ENCODE measurements around the gene USP17L24. TPM values are rescaled to one million over a fixed set of nuclear protein-coding genes. Genes with fewer than 3 reads are reported as not detected.

The USP17L24 gene, protein sequence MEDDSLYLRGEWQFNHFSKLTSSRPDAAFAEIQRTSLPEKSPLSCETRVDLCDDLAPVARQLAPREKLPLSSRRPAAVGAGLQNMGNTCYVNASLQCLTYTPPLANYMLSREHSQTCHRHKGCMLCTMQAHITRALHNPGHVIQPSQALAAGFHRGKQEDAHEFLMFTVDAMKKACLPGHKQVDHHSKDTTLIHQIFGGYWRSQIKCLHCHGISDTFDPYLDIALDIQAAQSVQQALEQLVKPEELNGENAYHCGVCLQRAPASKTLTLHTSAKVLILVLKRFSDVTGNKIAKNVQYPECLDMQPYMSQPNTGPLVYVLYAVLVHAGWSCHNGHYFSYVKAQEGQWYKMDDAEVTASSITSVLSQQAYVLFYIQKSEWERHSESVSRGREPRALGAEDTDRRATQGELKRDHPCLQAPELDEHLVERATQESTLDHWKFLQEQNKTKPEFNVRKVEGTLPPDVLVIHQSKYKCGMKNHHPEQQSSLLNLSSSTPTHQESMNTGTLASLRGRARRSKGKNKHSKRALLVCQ
- not detected in 2 replicates for total RNA-seq

GRCh38 chr4:9324865-9325264 is at the start of gene USP17L24:
USP17L24 (plus strand) TSS chr4:9325165; CDS start chr4:9325165, 0 bp downstream.

GRCh38 chr4:9329611-9330010 is 4.6 kb downstream of the USP17L24 start, which contains the start of gene USP17L25:
USP17L25 (plus strand) TSS chr4:9329911; CDS start chr4:9329911, 0 bp downstream.

GRCh38 chr4:9334358-9334757 is 9.4 kb downstream of the USP17L24 start, which contains the start of gene USP17L26:
USP17L26 (plus strand) TSS chr4:9334658; CDS start chr4:9334658, 0 bp downstream.

DNA sequence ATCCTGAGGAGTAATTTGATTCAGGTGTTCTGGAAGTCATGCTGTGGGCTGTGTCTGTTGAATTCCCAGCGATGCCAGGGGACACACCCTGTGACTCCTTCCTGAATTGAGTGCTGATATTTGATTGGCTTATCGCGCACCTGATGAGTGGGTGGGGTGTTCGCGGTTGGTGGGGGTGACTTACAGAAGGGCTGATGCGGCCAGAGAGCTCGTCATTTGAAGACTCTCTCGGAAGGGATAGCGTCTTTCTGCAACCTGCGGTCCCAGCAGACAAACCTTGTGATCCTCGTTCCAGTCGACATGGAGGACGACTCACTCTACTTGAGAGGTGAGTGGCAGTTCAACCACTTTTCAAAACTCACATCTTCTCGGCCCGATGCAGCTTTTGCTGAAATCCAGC is 14.1 kb downstream of the USP17L24 start, which contains the start of gene USP17L5:
Gene USP17L5, plus strand, starts transcription at position 301 of the 400 bp plus-strand sequence. Its CDS starts 0 bp downstream, at position 301.

GRCh38 chr4:9343848-9344247 is 18.9 kb downstream of the USP17L24 start, which contains the start of gene USP17L27:
USP17L27 (plus strand) TSS chr4:9344148; CDS start chr4:9344148, 0 bp downstream.

DNA sequence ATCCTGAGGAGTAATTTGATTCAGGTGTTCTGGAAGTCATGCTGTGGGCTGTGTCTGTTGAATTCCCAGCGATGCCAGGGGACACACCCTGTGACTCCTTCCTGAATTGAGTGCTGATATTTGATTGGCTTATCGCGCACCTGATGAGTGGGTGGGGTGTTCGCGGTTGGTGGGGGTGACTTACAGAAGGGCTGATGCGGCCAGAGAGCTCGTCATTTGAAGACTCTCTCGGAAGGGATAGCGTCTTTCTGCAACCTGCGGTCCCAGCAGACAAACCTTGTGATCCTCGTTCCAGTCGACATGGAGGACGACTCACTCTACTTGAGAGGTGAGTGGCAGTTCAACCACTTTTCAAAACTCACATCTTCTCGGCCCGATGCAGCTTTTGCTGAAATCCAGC is 23.6 kb downstream of the USP17L24 start, which contains the start of gene USP17L28:
Gene USP17L28, plus strand, starts transcription at position 301 of the 400 bp plus-strand sequence. Its CDS starts 0 bp downstream, at position 301.

GRCh38 chr4:9353338-9353737 is 28.4 kb downstream of the USP17L24 start, which contains the start of gene USP17L29:
USP17L29 (plus strand) TSS chr4:9353638; CDS start chr4:9353638, 0 bp downstream.

DNA sequence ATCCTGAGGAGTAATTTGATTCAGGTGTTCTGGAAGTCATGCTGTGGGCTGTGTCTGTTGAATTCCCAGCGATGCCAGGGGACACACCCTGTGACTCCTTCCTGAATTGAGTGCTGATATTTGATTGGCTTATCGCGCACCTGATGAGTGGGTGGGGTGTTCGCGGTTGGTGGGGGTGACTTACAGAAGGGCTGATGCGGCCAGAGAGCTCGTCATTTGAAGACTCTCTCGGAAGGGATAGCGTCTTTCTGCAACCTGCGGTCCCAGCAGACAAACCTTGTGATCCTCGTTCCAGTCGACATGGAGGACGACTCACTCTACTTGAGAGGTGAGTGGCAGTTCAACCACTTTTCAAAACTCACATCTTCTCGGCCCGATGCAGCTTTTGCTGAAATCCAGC is 37.9 kb downstream of the USP17L24 start, which contains the start of gene USP17L30:
Gene USP17L30, plus strand, starts transcription at position 301 of the 400 bp plus-strand sequence. Its CDS starts 0 bp downstream, at position 301.

Other genes with a start within 250 kb of the USP17L24 start
- not detected in 2 replicates for gene FAM90A26, start 154.8 kb upstream of the USP17L24 start, total RNA-seq
- gene USP17L10, start 114.5 kb upstream of the USP17L24 start, total RNA-seq = not detected in 2 replicates
- not detected in 2 replicates for gene USP17L11, start 109.8 kb upstream of the USP17L24 start, total RNA-seq
- gene USP17L12, start 105.0 kb upstream of the USP17L24 start, total RNA-seq = not detected in 2 replicates
- gene USP17L13, start 100.3 kb upstream of the USP17L24 start, total RNA-seq = not detected in 2 replicates
- gene USP17L15, start 90.8 kb upstream of the USP17L24 start, total RNA-seq = not detected in 2 replicates
- gene USP17L17, start 81.3 kb upstream of the USP17L24 start, total RNA-seq = not detected in 2 replicates
- not detected in 2 replicates for gene USP17L18, start 76.5 kb upstream of the USP17L24 start, total RNA-seq
- not detected in 2 replicates for gene USP17L19, start 71.8 kb upstream of the USP17L24 start, total RNA-seq
- not detected in 2 replicates for gene USP17L20, start 67.0 kb upstream of the USP17L24 start, total RNA-seq
- not detected in 2 replicates for gene USP17L21, start 62.3 kb upstream of the USP17L24 start, total RNA-seq
- not detected in 2 replicates for gene USP17L22, start 57.5 kb upstream of the USP17L24 start, total RNA-seq
- not detected in 2 replicates for gene USP17L25, start 4.7 kb downstream of the USP17L24 start, total RNA-seq
- not detected in 2 replicates for gene USP17L26, start 9.5 kb downstream of the USP17L24 start, total RNA-seq
- not detected in 2 replicates for gene USP17L5, start 14.2 kb downstream of the USP17L24 start, total RNA-seq
- not detected in 2 replicates for gene USP17L27, start 19.0 kb downstream of the USP17L24 start, total RNA-seq
- not detected in 2 replicates for gene USP17L28, start 23.7 kb downstream of the USP17L24 start, total RNA-seq
- not detected in 2 replicates for gene USP17L29, start 28.5 kb downstream of the USP17L24 start, total RNA-seq
- gene USP17L30, start 38.0 kb downstream of the USP17L24 start, total RNA-seq = not detected in 2 replicates
- not detected in 2 replicates for gene DEFB131A, start 119.2 kb downstream of the USP17L24 start, total RNA-seq